Anterior cingulate cortex (tissue), 58 donors: ENCODE results near the gene DNAJC30.
"Not testable (repeated sequence)": the region's sequence is repeated elsewhere in the genome, so short reads cannot be mapped to it uniquely, and the experiment has no call there.

ENCODE experiments used
- DNase-seq, 58 donors: peaks; one replicate each; lab custom pipeline; 2025; lab: John Stamatoyannopoulos, UW

The DNAJC30 gene

DNA sequence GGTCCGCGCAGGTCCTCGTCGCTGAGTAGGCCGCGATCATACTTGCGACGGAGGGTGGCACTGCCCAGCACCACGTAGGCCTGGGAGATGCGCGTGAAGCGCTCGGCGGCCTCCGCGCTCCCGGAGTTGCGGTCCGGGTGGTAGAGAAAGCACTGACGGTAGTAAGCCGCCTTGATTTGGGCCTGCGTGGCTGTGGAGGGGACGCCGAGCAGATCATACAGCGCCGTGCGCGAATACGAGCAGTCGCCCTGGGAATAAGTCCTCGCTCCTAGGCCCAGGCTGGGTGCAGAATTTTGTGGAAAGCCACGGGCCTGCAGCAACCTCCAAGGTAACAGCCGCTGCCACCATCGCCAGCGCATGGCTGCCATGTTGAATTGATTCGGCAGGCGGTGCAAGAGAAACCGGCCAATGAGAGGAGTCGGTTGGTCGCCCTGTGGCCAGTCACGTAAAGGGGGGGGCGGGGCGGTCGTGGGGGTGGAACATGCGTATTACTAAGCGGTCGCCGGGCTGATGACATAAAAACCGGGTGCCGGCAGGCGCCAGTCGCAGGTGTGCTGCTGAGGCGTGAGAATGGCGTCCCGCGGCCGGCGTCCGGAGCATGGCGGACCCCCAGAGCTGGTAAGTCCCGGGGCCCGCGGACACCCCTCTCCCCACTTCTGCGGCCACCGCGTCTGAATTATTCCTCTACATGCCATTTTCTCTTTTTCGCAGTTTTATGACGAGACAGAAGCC, at the start of gene DNAJC30, which contains the start of gene BUD23:
DNAJC30 (minus strand) TSS at position 398 of the 732 bp plus-strand sequence; CDS start at position 368, 30 bp downstream.
BUD23 (plus strand) TSS at position 542 of the 732 bp plus-strand sequence; CDS start at position 571, 29 bp downstream.
- DNase-seq = peak; percentile 68 to 97 (median 94)

DNA sequence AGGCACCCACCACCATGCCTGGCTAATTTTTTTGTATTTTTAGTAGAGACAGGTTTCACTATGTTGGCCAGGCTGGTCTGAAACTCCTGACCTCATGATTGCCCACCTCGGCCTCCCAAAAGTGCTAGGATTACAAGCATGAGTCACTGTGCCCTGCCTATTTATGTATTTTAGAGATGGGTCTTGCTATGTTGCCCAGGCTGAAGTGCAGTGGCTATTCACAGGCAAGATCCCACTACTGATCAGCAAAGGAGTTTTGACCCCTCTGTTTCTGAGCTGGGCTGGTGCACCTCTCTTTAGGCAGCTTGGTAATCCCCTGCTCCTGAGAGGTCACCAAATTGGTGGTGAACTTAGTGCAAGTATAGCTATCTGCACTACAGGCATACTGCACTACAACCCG, 49.1 kb upstream of the DNAJC30 start:
- DNase-seq = no peak

DNA sequence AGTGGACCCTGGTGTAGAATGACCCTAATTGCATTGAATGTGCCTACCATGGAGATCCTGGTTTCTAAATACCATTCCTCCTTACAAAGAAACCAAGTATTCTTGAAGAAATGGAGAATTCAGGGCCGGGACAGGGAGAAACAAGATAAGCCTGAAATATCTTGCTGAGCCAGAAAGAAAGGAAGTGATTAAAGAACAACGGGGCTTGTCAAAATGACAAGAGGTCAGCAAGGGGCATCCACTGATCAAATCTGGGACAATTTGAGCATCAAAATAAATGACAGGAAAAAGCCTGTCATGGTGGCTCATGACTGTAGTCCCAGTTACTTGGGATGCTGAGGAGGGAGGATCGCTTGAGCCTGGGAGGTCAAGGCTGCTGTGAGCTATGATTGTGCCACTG, 47.2 kb upstream of the DNAJC30 start:
- DNase-seq = no peak

DNA sequence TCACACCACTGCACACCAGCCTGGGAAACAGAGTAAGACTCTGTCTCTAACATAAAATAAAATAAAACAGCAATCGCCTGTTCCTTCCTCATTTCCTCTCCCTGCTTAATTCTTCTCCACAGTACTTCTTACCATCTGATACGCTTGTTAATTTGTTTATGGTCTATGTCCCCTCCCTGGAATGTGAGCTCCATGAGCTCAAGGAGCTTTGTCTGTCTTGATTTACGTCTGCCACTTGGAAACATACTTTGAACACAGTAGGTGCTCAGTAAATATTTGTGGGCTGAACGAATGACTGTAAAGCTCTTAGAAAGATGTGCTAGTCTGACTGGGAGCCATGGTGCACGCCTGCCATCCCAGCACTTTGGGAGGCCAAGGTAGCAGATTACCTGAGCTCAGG, 45.3 kb upstream of the DNAJC30 start:
- DNase-seq = no peak

DNA sequence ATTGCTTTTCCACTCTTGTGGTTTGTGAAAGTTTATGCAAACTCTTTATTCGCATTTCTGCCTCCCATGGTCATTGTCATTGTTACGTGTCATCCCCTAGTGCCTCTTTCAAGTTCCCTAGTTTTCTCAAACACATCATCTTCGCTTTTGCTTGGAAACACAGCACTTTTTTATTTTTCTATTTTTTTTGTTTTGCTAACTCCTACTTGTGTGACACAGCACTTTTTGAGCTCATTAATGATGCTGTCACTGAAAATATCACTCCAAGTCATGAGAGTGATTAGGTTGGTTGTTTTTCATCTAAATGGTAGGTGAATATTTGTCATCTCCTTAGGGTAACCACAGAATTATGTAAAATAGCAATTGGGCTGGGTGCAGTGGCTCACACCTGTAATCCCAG, 44.7 kb upstream of the DNAJC30 start:
- no peak for DNase-seq

DNA sequence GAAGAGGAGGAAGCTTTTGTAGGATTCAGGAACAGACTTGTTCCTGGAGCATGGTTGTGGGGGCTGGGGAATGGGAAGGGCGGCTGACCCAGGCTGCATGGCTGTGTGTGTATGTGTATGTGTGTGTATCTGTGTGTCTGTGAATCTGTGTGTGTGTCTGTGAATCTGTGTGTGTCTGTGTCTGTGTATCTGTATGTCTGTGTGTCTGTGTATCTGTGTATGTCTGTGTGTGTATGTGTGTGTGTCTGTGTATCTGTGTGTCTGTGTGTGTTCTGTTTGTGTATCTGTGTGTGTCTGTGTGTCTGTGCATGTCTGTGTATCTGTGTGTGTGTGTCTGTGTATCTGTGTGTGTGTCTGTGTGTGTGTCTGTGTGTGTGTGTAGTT, 42.8 kb upstream of the DNAJC30 start:
- DNase-seq = no peak

DNA sequence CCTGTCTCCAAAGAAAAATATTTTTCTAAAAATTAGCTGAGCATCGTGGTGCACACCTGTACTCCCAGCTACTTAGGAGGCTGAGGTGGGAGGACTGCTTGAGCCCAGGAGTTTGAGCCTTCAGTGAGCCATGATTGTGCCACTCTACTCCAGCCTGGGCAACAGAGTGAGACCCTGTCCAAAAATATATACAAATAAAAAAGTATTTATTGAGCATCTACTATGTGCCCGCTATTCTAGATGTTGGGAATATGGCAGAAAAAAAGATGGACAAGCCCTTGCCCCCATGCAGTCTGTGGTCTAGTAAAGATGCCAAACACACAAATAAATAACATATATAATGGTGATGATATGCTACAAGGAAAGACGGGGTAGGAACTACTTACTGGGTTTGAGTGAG, 40.6 kb upstream of the DNAJC30 start:
- no peak for DNase-seq

DNA sequence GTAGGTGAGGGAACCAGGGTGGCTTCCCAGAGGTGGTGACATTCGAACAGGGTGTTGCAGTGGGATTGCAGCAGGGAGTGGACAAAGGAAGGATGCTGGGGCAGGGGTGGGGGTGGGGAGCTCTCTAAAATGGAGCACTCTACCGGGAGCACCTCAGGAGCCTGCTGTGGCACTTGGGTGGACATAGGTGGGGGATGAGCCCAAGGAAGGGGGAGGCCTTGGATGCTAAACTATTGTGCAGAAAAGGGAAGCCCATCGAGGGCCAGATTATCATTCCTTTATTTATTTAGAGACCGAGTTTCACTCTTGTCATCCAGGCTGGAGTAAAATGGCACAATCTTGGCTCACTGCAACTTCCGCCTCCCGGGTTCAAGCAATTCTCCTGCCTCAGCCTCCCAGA, 39.5 kb upstream of the DNAJC30 start:
- DNase-seq = no peak

DNA sequence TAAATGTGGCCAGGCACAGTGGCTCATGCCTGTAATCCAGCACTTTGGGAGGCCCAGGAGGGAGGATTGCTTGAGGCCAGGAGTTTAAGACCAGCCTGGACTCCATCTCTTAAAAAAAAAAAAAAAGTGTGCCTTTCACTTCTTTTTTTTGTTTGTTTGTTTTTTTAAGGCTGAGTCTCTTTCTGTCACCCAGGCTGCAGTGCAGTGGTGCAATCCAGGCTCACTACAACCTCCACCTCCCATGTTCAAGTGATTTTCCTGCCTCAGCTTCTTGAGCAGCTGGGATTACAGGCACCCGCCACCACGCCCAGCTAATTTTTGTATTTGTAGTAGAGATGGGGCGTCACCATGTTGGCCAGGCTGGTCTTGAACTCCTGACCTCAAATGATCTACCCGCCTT, 38.9 kb upstream of the DNAJC30 start:
- DNase-seq = not testable (repeated sequence)

DNA sequence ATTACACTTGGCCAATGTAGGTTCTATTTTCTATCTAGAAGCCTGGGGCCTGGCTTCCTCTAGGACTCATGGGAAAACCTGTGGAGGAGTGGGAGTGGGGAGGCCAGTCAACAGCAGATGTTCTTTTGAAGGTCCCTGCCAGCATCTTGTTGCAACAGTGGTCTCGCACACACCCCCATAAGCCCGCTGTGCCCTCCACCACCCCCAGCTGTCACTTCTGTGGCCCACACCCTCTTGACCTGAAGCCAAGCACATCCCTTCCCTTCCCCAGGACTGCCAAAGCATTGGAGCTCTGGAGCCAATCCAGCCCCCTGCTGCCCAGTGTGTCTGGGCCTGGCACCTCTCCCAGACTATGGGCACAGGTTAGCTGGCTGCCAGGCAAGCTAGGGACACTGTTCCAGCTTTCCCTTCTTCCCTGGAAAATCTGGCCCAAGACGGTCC, 38.1 kb upstream of the DNAJC30 start:
- peak in 54 of 58 donors; percentile 21 to 89 (median 64) for DNase-seq

DNA sequence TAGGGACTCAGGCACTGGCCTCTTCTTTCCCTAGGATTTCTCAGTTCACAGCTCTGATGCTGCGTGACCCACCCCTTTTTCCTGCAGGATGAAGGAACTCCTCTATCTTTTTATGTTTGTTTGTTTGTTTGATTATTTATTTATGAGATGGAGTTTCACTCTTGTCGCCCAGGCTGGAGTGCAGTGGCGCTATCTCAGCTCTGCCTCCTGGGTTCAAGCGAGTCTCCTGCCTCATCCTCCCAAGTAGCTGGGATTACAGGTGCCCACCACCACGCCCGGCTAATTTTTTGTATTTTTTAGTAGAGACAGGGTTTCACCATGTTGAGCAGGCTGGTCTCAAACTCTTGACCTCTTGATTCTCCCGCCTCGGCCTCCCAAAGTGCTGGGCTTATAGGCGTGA, 37.2 kb upstream of the DNAJC30 start:
- DNase-seq = not testable (repeated sequence)

DNA sequence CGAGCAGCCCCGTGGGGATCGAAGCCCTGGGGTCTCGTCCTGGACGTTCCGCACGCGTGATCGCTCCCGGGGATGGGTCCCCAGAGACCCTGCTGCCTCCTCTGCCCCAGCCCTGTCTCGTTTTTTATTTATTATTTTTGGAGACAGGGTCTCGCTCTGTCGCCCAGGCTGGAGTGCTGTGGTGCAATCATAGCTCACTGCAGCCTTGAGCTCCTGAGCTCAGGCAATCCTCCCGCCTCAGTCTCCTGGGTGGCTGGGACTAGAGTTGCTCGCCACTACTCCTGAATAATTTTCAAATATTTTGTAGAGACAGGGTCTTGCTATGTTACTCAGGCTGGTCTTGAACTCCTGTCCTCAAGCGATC, 36.5 kb upstream of the DNAJC30 start:
- no peak for DNase-seq

DNA sequence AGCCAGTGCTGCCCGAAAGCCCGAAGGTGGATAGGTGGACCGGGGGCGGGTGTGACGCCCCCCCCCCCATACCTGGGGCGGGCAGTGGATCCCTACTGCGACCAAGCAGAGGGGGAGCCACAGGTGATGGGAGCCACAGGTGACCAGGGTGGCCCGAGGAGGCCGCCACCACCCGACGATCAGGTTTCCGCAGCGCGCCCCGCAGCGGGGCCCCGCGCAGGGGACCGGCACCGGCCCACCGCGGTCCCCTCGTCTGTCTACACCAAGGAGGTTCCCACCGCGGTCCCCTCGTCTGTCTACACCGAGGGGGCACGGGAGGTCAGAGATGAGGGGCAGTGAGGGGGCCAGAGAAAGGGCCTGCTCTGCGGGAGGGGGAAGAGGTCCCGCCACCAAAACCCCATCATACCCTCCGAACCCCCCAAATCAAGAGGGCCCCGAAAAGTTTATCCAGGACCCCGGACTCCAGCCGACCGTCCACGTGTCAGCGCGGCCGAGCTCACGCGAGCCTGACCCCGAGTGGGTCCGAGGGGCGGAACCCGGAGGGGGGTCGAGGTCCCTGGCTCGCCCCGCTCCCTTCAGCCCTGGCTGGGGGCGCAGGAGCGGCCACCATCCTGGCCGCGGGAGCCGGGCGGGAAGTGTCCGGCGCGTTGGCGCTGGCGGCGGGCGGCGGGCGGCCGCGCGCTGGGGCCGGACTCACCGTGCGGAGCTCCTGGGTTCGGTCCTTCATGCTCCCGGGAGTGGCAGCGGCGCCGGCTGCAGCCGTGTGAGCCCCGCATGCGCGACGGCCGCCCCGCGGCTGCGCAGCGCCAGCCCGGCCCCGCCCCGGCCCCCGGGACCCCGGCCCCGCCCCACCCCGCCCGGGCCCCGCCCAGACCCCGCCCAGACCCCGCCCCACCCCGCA, 35.9 kb upstream of the DNAJC30 start, which contains the start of gene STX1A:
STX1A (minus strand) TSS at position 765 of the 901 bp plus-strand sequence; CDS start at position 727, 38 bp downstream.
- peak in 49 of 58 donors; percentile 12 to 77 (median 51) for DNase-seq

DNA sequence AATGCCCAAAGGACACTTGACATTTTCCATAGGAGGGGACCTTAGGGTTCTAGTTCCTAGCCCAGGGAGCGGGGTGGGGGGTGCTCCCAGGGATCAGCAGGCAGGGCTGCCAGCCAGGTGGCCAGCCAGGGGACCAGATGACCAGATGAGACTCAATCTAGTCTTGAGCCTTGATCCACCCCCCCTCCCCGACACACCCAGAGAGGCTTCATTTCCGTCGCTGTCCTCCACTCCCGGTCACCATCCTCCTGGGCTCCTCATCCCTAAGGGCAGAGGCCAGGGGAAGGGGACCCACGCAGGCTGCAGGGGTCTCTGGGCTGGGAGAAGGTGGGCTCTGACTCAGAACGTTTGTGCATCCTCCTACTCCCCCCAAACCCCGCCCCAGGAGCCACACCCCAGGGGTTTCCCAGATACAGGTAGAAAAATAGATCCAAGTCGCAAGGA, 35.2 kb upstream of the DNAJC30 start:
- no peak for DNase-seq

DNA sequence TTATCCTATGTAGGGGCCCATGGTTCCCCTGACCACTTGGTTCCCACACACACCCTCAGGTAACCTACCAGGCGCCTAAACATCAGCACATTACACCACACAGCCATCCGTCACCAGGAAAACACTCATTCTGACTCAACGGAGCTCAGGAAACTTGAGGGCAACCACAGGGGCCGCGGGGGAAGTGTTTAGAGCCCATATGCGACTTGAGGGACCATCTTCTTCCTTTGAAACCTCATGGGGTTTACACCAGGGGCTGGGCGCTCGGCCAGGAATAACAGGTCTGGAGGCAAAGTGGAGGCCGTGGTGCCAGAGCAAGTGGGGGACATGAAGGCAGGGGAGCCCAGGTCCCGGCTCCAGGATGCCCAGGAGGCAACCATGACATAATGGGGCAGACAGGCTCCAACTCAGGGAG, 34.7 kb upstream of the DNAJC30 start:
- peak in 2 of 58 donors; percentile 3 to 19 for DNase-seq

DNA sequence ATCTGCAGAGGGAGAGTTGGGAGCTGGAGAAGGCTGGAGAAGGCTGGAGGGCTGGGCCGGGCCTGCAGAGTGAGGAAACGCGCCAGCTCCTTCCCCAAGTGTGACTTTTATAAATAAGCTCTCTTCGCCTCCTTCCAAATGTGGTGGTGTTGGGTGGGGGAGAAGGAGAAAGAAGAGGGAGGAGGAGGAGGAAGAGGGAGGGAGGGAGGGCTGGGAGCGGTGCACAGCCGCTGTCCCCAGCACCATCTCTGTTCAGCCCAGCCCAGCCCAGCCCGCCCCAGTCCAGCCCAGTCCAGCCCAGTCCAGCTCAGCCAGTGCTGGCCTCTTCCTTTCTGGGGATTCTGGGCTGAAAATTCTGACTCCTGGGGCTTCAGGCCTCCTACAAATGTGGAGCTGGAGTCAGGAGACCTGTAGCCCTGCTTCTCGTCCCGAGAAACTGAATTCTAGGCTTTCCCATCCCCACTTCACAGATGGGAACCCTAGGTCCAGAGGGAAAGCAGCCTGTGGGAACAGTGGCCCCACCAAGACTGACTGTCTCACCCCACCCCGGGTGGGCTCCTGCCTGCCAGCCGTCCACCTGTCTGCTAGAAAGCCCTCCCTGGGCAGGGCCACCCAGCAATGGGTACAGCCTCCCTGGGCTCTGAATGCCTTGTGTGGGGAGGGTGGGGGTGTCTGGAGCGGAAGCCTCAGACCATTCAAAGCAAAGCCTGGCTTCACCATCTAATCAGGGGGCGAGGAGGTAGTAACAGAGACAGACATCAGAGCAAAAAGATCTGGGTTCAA, 34.0 kb upstream of the DNAJC30 start:
- peak in 25 of 58 donors; percentile 4 to 63 (median 28) for DNase-seq

DNA sequence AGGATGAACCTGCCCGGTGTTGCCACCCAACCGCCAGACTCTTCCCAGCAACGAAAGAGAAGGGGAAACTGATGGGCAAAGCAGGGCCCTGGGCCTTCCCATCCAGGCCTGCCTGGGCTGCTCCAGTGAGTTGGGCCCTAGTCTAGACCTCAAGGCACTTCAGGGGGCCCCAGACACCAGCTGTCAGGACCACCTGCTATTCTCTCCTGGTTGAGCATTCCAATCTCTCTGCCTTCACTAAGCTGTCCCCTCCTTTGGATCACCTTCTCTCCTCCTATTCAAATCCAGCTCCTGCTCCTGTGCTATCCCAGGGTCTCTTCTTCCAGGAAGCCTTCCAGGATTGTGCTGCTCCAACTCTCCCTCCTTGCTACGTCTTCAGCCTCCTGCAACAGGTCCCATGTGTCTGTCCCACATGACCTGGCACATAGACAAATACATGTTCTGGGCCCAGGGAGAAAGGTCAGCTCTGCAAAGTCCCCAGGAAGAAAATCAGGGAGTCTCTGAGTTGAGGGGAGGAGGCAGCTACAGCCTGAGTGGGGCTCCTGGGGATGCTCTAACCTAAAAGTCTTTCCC, 33.2 kb upstream of the DNAJC30 start:
- peak in 1 of 58 donors; percentile 63 for DNase-seq

DNA sequence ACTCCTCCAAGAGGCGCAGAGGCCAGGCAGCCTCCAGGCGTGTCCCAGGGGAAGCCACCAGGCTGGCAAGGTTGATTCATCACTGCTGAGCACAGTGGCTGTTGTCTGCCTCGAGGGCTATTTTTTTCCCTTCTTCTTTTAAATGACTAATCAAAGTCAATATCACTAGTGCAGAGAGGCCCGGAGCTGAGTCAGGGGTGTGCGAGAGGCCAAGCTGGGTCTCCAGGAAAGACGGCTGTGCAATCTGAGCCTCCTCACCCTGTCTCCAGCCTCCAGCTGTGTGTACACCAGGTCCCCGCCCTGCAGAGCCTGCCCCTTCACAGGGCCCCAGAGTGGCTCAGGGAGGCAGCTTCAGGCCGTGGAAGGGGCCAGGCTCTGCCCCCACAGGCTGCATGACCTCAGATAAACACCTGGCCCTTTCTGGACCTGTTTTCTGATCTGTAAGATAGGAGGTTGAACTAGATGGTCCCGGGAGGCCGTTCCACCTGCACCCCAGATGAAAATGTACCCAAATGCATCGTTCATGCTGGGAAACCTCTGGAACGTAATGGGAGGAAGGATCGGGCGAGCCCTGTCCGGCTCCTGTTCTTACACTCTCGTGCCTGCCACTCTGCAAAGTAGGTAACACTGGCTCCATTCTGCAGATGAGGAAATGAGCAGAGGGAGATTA, 32.5 kb upstream of the DNAJC30 start:
- peak in 1 of 58 donors; percentile 17 for DNase-seq

DNA sequence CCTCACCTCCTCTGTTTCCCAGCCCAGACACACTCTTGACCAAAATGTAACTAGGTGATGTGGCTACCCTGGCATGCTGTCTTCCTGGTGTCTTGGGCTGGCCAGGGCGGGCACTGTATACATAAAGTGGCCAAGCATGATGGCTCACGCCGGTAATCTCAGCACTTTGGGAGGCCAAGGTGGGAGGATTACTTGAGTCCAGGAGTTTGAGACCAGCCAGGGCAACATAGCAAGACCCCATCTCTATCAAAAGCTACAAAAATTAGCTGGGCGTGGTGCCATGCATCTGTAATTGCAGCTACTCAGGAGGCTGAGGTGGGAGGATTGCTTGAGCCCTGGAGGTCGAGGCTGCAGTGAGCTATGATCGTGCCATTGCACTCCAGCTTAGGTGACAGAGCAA, 30.1 kb upstream of the DNAJC30 start:
- not testable (repeated sequence) for DNase-seq
